GM23338 (cell line): Measurements from ENCODE around the gene CYTH1.

ENCODE experiments used
- CREB1 ChIP-seq: fragments of 250-450 bp; sonication (Bioruptor Pico); IDR thresholded peaks from 2 replicates; pipeline ENCODE4 v1.5.0; 2020; ENCODE audit warnings: low read depth, mild to moderate bottlenecking, moderate library complexity
- EZH2 ChIP-seq: fragments of 200-600 bp; sonication (generic); IDR thresholded peaks from one replicate; pipeline ENCODE4 v1.8.0; 2017; ENCODE audit warnings: antibody characterized with exemption, mild to moderate bottlenecking, low read depth; ENCODE audit not compliant: unreplicated experiment
- EZH2phosphoT487 ChIP-seq: fragments of 200-600 bp; sonication (generic); IDR thresholded peaks from one replicate; pipeline ENCODE4 v1.8.1; 2018; ENCODE audit warnings: antibody characterized with exemption; ENCODE audit not compliant: unreplicated experiment
- JUNB ChIP-seq: IDR thresholded peaks from one replicate; pipeline ENCODE4 v1.6.1; 2016; ENCODE audit warnings: antibody characterized with exemption; ENCODE audit not compliant: unreplicated experiment
- NANOG ChIP-seq: IDR thresholded peaks from 2 replicates; pipeline ENCODE4 v1.6.1; 2016; ENCODE audit warnings: antibody characterized with exemption, borderline replicate concordance
- POLR2AphosphoS5 ChIP-seq: IDR thresholded peaks from 2 replicates; pipeline ENCODE4 v1.6.1; 2016; ENCODE audit warnings: antibody characterized with exemption, low read depth
- TF ChIP-seq, protein P1 (sequence below), 2 experiments: fragments of 200-600 bp in 1 of 2; sonication (generic) in 1 of 2; conservative IDR thresholded peaks; 2 replicates each; pipeline versions ENCODE4 v1.5.1 to v1.6.1; 2016 to 2017; ENCODE audit warnings: antibody characterized with exemption in 2 of 2, low read depth in 2 of 2, mild to moderate bottlenecking in 2 of 2, moderate library complexity in 1 of 2
- TF ChIP-seq, protein P2 (sequence below): IDR thresholded peaks from 2 replicates; pipeline ENCODE4 v1.6.1; 2016; ENCODE audit warnings: antibody characterized with exemption
- TF ChIP-seq, protein P3 (sequence below): IDR thresholded peaks from one replicate; pipeline ENCODE4 v1.6.1; 2018; ENCODE audit warnings: antibody characterized with exemption; ENCODE audit not compliant: unreplicated experiment

DNA sequence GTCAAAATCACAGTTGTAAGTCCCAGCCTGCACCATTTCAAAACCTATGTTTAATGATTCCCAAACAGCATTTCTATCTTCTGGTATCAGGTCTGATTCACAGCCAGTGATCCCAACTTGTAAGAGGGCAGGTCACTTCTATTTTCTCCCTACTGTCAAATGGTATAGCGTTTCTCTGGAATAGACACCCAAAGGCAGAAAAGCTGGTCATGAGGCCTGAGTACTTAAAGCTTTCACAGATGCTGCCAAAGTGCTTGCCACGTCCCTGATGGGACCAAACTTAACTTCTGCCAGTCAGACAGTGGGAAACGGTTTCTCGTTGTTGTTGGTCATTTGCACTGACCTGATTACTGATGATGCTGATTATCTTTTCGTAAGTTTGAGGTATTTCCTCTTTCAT is 43.4 kb downstream of the CYTH1 start:
- TF ChIP-seq, protein P1, sequence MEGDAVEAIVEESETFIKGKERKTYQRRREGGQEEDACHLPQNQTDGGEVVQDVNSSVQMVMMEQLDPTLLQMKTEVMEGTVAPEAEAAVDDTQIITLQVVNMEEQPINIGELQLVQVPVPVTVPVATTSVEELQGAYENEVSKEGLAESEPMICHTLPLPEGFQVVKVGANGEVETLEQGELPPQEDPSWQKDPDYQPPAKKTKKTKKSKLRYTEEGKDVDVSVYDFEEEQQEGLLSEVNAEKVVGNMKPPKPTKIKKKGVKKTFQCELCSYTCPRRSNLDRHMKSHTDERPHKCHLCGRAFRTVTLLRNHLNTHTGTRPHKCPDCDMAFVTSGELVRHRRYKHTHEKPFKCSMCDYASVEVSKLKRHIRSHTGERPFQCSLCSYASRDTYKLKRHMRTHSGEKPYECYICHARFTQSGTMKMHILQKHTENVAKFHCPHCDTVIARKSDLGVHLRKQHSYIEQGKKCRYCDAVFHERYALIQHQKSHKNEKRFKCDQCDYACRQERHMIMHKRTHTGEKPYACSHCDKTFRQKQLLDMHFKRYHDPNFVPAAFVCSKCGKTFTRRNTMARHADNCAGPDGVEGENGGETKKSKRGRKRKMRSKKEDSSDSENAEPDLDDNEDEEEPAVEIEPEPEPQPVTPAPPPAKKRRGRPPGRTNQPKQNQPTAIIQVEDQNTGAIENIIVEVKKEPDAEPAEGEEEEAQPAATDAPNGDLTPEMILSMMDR (conservative IDR thresholded peaks at IDR 0.05; ENCODE audit: low read depth in 2 of 2): no peak
- TF ChIP-seq EZH2: no peak
- TF ChIP-seq EZH2phosphoT487: no peak
- TF ChIP-seq POLR2AphosphoS5: no peak
- TF ChIP-seq, protein P2, sequence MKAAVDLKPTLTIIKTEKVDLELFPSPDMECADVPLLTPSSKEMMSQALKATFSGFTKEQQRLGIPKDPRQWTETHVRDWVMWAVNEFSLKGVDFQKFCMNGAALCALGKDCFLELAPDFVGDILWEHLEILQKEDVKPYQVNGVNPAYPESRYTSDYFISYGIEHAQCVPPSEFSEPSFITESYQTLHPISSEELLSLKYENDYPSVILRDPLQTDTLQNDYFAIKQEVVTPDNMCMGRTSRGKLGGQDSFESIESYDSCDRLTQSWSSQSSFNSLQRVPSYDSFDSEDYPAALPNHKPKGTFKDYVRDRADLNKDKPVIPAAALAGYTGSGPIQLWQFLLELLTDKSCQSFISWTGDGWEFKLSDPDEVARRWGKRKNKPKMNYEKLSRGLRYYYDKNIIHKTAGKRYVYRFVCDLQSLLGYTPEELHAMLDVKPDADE: no peak
- TF ChIP-seq, protein P3, sequence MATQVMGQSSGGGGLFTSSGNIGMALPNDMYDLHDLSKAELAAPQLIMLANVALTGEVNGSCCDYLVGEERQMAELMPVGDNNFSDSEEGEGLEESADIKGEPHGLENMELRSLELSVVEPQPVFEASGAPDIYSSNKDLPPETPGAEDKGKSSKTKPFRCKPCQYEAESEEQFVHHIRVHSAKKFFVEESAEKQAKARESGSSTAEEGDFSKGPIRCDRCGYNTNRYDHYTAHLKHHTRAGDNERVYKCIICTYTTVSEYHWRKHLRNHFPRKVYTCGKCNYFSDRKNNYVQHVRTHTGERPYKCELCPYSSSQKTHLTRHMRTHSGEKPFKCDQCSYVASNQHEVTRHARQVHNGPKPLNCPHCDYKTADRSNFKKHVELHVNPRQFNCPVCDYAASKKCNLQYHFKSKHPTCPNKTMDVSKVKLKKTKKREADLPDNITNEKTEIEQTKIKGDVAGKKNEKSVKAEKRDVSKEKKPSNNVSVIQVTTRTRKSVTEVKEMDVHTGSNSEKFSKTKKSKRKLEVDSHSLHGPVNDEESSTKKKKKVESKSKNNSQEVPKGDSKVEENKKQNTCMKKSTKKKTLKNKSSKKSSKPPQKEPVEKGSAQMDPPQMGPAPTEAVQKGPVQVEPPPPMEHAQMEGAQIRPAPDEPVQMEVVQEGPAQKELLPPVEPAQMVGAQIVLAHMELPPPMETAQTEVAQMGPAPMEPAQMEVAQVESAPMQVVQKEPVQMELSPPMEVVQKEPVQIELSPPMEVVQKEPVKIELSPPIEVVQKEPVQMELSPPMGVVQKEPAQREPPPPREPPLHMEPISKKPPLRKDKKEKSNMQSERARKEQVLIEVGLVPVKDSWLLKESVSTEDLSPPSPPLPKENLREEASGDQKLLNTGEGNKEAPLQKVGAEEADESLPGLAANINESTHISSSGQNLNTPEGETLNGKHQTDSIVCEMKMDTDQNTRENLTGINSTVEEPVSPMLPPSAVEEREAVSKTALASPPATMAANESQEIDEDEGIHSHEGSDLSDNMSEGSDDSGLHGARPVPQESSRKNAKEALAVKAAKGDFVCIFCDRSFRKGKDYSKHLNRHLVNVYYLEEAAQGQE: no peak
- no peak for TF ChIP-seq NANOG
- TF ChIP-seq JUNB: no peak
- TF ChIP-seq CREB1 (CRISPR knock-in tag): no peak
